Subcutaneous adipose tissue (tissue), 4 donors: Measurements from ENCODE around the gene CHST13. TPM values are rescaled to one million over a fixed set of nuclear protein-coding genes. Genes with fewer than 3 reads are reported as not detected.

ENCODE experiments used
- CTCF ChIP-seq: fragments of 450-650 bp; IDR thresholded peaks from one replicate; pipeline ENCODE4 v1.5.1; 2016; ENCODE audit warnings: low read depth, mild to moderate bottlenecking, control low read depth, antibody characterized with exemption, moderate library complexity
- total RNA-seq, 4 donors: library from RNA; depleted of rRNA; stranded (reverse); fragments of >200 nt; gene quantifications; one replicate each; pipeline ENCODE4 v1.1.0, GENCODE V29; 2016

CHST13 gene
- total RNA-seq, 4 donors from 2014 or later: 0.66 to 2.5 (median 1.3) TPM

GRCh38 chr3:126524429-126524988 lies 554 bp downstream of the CHST13 start:
- no peak for TF ChIP-seq CTCF

DNA sequence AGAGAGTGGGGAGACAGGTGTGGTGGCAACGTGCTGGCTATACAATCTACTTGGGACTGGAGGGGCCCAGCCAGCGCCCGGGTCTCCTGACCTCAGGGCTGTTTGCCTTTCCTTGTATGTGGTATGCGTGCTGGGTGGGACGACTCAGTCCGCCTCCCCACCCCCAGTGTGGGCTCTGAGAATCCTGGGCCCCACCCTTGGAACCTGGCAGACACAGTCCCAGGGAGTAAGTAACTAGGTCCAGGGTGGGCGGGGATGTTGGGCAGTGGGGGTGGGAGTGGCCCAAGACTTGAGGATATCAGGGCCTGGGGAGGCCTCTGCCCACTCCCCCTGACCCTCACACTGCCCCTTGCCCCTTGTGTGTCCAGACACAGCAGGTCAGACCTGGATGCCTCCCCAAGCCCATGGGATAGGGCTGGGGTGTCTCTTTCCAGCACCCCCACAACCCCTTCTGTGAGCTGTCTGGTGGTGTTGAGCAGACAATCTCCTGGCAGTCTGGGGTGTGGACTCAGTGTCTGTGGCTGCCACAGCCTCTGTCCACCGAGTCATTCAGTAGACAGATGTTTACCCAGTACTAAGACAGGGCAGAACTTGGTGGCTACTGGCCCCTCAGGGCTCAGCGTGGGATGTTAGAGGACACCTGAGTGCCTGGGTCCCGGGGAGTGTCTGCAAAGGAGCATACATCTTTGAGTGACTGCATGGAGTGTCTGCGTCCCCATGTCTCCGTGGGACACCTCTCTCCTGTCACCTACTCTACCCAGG lies 1.3 kb downstream of the CHST13 start:
- TF ChIP-seq CTCF: no peak

- TF ChIP-seq CTCF: no peak
Observed at GRCh38 chr3:126525853-126526667, 2.1 kb downstream of the CHST13 start.

DNA sequence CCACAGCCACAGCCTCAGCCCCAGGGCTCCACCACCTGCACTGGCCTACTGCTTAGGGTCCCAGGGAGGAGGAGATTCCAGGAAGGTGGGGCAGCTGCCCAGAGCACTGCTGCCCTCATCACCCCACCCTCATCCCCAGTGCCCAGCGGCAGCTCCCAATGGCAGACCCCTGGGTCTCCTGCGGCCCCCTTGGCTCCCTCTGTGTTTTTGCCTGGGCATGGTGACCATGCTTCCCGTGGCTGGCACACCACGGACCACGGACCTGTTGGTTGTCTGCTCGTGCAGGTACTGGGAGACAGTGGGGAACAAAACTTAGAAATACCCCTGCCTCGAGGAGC lies 2.7 kb downstream of the CHST13 start:
- no peak for TF ChIP-seq CTCF

DNA sequence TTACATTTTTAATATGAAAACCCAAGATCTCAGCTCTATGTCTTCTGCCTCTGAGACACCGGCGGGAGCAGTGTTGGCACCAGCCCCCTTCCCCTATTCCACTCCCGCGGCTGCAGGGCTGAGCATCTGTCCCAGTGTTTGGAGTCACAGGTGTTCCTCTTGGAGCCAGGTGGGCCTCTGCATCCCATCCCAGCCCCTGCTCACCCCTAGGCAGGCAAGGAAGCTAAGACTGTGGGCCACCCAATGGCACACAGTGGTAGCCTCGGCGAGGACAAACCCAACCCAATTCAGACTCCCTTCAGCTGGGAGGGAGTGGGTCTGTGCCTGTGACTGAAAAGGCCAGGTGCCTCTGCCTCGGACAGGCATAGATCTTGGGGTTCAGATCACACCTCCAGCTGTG lies 3.1 kb downstream of the CHST13 start:
- no peak for TF ChIP-seq CTCF

DNA sequence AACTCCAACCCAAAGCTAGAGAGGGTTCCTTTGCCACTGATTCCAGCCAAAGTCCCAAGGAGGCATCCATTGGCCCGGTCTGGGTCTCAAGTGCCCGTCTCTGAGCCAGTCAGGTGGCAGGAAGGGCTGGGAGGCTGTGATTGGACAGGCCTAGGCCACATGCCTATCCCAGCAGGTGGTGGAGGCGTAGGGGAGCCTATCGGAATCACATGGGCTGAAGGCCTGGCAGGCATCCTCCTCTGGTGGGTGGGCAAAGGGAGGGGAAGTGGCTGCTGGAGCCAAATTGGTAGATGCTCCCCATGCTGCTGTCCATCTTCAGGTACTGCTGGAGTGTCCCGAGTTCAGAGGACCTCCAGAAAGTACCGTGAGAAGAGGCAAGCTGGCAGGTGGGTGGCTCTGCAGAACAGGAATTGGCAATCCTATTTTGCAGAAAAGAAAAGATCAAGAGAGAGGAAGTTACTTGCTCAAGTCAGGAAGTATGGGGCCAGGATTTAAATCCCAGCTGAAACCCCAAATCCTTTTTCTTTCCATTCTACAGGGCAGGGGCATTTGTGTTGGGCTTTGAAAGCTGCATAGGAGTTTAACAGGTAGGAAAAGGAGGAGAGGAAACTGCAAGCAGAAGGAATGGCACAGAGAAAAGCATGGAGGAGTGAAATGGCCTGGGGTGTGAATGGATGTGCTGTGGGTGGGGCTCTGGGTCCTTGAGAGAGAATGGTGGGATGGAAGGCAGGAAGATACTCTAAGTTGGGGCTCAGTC lies 3.7 kb downstream of the CHST13 start:
- no peak for TF ChIP-seq CTCF
